Measurements from ENCODE around the gene PPIL4.
"Not testable (repeated sequence)": the region's sequence is repeated elsewhere in the genome, so short reads cannot be mapped to it uniquely, and the experiment has no call there.

Gene PPIL4

GRCh38 chr6:149462712-149463111, 83.1 kb downstream of the PPIL4 start:
- not testable (repeated sequence) for DNase-seq (ENCODE audit: insufficient read length, low spot score); FAIRE-seq

- no peak for FAIRE-seq
- no peak for DNase-seq (ENCODE audit: insufficient read length, low spot score)
Observed at GRCh38 chr6:149461670-149462069, 84.2 kb downstream of the PPIL4 start.

- DNase-seq (ENCODE audit: insufficient read length, low spot score); FAIRE-seq: not testable (repeated sequence)
Observed at GRCh38 chr6:149460249-149460648, 85.6 kb downstream of the PPIL4 start.

GRCh38 chr6:149459761-149460160, 86.1 kb downstream of the PPIL4 start:
- DNase-seq (ENCODE audit: insufficient read length, low spot score), result no peak
- FAIRE-seq, result no peak

GRCh38 chr6:149458806-149459205, 87.0 kb downstream of the PPIL4 start:
- DNase-seq (ENCODE audit: insufficient read length, low spot score), result no peak
- no peak for FAIRE-seq

- FAIRE-seq, result no peak
Observed at GRCh38 chr6:149458196-149458595, 87.6 kb downstream of the PPIL4 start.

GRCh38 chr6:149457316-149457884, 88.4 kb downstream of the PPIL4 start:
- FAIRE-seq, result no peak
- DNase-seq (ENCODE audit: insufficient read length, low spot score), result no peak

More at GRCh38 chr6:149458196-149458595, 87.6 kb downstream of the PPIL4 start:
- no peak for DNase-seq (ENCODE audit: insufficient read length, low spot score)

- FAIRE-seq (no peak), DNase-seq (ENCODE audit: insufficient read length, low spot score) (no peak)
Observed at GRCh38 chr6:149456311-149457021, 89.4 kb downstream of the PPIL4 start.

GRCh38 chr6:149455031-149455732, 90.7 kb downstream of the PPIL4 start:
- DNase-seq (ENCODE audit: insufficient read length, low spot score) (no peak), FAIRE-seq (no peak)

Measured in HTR-8/SVneo (cell line).